RPMI7951 (cell line): Measurements from ENCODE around the gene ANO3. TPM values are rescaled to one million over a fixed set of nuclear protein-coding genes. Genes with fewer than 3 reads are reported as not detected.
A peak's percentile ranks its signal among the peaks of the same experiment; 100 is the strongest.
"Not testable (repeated sequence)": the region's sequence is repeated elsewhere in the genome, so short reads cannot be mapped to it uniquely, and the experiment has no call there.

Source experiments
- DNase-seq: peaks from one replicate; pipeline ENCODE4 v3.0.0-alpha.2; 2012; ENCODE audit warnings: low read depth
- total RNA-seq: library from RNA; depleted of rRNA; stranded (reverse); fragments of >200 nt; shearing (Covaris generic); gene quantifications from 2 replicates; pipeline ENCODE4 v1.2.3, GENCODE V29; 2014

ANO3 gene
- total RNA-seq, 1 experiment from 2014 or later: 1.8 TPM

GRCh38 chr11:26575946-26576345, 244.0 kb downstream of the ANO3 start:
- DNase-seq: no peak

GRCh38 chr11:26578998-26579661, 247.2 kb downstream of the ANO3 start:
- no peak for DNase-seq

DNA sequence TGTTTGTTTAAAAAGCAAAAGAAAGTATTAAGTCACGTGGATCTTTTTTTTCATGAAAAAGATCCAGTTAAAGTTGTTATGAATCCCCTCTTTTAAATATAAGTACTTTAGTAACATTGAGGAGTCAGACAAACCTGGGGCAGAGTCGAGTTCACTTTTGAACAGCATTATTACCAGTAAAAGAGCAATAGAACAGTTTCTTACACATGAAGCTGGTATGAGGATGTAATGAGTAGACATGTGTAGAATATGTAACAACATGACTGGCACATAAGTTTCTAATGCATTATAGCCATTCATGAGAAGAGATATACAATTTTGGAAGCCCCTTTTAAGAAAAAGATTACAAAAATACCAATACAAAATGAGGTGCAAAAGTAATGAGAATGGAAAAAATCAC, 247.8 kb downstream of the ANO3 start:
- no peak for DNase-seq

DNA sequence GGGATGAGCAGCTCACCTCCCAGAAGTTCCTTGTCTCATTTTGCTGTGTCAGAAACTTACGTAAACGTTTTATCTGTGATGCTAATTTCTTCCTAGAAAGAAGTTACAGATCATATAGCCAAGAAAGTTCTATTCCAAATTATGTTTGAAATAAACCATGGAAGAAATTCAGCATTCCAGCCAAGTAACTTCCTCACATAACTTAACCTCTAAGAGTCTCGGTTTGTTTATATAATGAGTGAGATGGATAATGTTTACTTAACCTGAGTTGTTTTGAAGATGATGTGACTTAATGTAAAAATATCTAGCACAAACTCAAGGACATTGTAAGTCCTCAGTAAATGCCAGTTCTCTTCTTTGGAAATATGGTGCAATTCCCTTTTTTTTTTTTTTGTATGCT, 249.0 kb downstream of the ANO3 start:
- DNase-seq: no peak

DNA sequence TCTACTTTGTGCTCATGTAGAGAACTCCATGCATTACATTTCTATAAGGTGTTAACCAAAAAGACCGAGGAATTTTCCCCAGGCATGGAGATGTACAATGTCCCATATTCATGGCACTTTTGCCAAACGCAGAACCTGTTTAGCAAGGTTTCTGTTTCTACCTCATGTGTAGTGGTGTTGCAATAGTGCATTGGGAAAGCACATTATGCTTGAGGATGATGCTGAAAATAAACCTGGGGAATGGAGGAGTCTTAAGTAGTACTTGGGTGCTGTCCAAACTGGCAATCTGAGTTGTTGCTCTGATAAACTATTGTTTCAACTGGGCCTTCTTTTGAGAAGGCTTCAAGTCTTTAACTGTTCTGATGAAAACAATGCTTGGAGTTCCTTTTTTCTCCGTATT, 251.6 kb downstream of the ANO3 start:
- no peak for DNase-seq

DNA sequence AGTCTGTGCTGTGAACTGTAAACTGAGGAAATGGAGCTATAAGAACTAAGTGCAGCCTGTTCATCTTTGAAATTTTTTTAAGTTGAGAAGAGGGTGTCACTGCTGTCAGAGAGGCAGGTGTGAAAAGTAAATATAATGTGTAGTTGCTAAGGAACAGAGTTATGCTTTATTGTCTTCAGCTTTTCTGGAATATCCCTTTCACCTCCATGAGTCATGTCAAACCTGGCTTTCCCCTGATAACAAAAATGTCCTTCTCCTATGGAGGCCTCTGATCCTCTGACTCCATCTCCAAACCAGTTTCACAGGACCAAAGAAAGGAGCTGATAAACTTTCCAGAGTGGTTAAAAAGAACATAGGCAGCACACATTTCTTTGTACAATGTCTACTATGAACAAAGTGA, 252.9 kb downstream of the ANO3 start:
- DNase-seq: no peak

DNA sequence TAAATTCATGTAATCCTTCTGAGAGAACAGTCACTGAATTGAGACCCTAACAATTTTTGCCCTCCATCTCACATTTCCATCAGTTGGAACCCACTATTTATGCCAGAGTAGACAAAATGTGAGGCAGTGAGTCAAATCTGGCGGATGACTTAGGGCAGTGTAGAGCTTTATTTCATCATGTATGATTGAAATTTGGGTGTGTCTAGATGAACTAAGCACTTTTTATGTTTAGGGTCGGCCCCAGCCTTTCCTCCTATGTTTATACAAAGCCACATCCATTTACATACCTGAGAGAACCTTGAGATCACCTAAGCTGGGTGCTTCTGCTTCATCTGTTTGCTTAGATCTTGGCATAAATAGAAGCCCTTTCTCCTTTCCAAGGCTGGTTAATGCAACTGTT, 255.1 kb downstream of the ANO3 start:
- no peak for DNase-seq

DNA sequence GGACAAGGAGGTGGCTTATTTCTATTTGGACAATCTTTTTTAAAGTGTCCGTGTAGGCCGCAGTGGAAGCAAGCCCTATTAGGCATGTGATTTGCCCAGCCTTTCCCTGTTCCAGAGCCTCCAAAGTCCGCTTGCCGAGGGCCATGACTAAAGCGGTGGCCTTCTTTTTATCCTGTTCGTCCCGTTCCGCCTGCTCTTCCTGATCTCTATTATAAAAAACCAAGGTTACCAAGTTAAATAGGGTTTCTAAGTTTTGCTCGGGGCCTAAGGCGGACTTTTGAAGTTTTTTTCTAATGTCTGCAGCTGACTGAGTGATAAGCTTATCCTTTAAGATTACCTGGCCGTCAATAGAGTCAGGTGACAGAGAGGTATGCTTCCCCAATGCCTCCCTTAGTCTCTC, 261.8 kb downstream of the ANO3 start:
- DNase-seq: no peak

- not testable (repeated sequence) for DNase-seq
Measured at GRCh38 chr11:26595207-26595865, 263.4 kb downstream of the ANO3 start.

DNA sequence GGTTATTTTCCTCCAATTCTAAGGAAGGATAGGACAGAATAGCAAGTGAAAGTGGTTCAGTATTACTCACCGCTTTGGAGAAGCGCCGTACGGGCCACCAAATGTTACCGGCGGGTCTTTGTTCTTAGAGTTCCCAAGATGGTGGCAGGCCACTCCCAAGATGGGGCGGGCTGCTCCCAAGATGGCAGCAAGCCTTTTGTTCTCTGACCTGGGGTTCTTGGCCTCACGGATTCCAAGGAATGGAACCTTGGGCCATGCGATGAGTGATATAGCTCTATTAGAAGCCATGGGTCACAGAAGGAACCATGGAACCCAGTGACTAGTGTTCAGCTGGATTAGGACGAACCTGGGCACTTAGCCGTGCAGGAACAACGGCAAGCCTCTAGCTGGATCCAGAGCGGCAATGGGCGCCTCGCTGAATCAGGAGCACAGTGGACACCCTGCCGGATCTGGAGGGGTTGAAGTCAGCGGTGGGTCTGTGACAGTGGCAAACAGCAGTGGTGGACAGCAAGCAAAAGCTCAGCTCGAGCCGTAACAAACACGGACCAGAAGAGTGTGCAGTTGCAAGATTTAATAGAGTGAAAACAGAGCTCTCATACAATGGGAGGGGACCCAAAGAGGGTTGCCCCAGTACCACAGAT, 265.2 kb downstream of the ANO3 start:
- DNase-seq: peak; percentile 60

GRCh38 chr11:26597899-26598298, 266.0 kb downstream of the ANO3 start:
- no peak for DNase-seq

GRCh38 chr11:26599425-26599824, 267.5 kb downstream of the ANO3 start:
- DNase-seq: peak; percentile 68

DNA sequence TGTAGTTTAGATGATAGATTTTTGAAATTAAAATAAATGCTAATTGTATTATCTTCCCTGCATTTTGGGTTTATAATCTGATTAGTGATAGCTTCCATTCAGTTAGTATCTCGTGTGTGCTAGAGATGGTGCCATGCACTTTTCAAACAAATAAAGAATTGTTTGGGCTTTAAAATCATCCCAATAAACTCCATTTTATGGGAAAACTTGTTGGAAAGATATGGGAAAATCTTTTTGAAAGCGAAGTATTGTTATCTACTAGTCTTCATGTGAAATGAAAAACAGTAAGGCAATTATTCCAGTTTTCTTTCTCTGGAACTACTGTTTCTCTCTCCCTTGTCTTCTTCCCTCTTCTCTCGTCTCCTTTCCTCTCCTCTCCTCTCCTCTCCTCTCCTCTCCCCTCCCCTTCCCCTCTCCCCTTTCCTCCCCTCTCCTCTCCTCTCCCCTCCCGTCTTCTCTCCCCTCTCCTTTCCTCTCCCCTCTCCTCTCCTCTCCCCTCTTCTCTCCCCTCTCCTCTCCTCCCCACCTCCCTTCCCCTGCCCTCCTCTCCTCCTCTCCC, 268.0 kb downstream of the ANO3 start:
- DNase-seq: no peak

GRCh38 chr11:26607725-26608506, 276.0 kb downstream of the ANO3 start:
- no peak for DNase-seq

DNA sequence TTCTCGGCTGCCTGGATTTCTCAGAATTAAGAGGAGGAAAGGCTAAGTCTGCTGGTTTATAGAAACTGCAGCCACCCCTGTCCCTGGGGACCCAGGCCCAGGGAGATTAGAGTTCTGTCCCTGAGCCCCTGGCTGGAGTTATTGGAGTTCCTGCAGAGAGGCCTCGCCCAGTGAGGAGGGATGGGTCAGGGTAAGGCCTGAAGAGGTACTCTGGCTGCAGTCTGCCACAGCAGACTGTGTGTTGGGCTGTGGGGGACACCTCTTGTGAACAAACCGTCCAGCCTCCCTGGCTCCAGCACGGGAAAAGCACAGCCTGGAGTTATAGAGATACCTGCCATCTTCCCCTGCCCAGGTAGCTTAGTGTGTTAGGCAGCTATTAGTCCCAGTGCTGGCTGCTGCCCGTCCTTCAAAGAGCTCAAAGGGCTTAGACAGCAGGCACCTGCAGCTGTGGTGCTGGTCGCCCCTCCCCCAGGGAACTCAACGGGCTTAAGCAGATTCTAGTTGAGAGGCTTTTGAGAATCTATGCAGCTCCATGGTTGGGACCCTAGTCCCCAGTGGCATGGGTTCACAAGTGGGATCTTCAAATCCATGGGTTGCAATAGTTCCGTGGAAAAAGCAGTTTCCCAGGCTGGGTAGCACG, 276.7 kb downstream of the ANO3 start:
- no peak for DNase-seq

DNA sequence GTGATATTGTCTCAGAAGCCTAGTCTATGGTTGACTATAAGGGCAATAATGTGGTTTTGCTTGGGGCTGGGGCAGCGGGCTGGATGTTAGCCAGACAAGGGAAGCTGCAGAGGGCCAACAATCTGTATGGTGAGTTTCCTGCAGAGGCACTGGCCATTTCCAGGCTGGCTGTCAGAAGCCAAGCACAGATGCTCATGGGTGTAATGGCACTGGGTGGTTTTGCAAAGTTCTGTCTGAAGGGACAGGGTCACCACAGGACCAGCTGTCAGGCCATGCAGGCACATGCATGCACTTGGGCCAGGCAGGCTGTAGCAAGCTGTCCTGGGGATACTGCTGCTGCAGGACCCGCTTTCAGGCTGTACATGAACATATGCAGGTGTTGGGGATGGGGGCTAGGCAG, 281.8 kb downstream of the ANO3 start:
- no peak for DNase-seq

GRCh38 chr11:26618441-26618840, 286.5 kb downstream of the ANO3 start:
- DNase-seq: no peak

DNA sequence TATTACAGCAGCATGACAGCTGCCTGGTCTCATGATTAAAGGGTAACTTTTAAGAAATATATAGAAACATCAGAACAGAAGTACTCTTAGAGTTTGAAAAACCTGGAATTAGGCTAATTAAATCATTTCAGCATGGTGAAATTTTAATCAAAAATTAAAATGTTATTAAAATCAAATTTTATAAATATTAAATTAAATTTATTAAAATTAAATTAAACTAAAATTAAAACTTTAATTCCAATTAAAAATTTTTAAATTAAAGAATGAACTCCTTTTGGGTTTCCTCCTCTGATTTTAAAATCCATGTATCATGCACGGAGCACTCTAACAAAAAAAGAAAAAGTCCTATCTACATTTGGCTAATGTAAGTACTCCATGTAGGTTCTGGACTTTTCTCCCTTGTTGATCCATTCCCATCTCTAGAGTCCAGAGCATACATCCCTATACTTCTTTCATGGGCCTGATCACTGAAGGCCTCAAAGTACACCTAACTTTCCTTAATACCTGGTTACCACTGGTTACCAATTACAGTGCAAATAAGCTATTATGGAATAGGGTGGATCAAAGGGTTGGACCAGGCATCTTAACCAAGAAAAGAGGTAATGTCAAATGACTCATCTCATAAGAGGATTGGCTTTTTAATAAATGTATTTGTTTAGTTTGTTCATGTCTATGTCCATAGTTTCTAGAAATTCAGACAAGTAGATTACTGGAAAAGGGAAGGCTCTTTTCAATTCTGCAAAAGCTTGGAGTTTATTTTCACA, 288.5 kb downstream of the ANO3 start:
- DNase-seq: no peak

DNA sequence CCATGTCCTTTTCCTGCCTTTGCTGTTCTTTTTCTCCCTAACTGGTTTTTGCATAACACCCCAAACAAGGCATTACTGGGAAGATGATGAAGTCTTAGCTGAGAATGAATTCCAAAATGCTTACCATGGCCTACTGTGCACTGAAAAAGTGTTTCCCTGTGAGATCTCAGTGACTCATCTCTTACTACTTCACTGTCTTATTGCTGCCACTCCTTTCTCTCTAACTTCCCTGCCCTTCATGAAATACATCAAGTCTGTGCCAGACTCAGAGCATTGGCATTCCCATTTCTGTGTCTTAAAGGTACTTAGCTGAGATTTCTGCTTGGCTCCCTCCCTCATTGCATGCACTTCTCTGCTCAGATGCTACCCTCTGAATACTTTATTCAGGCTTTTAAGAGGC, 289.2 kb downstream of the ANO3 start:
- peak; percentile 65 for DNase-seq

GRCh38 chr11:26622181-26622580, 290.3 kb downstream of the ANO3 start:
- DNase-seq: no peak
